SH-SY5Y (cell line): ENCODE measurements around the gene CALR.

Experiments used
- GATA2 ChIP-seq: IDR thresholded peaks from 2 replicates; pipeline ENCODE4 v1.6.1; 2011; ENCODE audit warnings: mild to moderate bottlenecking, low read depth, low read length
- GATA3 ChIP-seq: IDR thresholded peaks from 2 replicates; pipeline ENCODE4 v1.6.1; 2011; ENCODE audit warnings: low read depth, mild to moderate bottlenecking, low read length, moderate library complexity

GRCh38 chr19:12918253-12918652 is 20.2 kb upstream of the CALR start:
- TF ChIP-seq GATA2: no peak
- no peak for TF ChIP-seq GATA3
